ENCODE measurements around the gene ZNF365. TPM values are rescaled to one million over a fixed set of nuclear protein-coding genes. Genes with fewer than 3 reads are reported as not detected.

The ZNF365 gene
- total RNA-seq, 1 donor = 7.2 TPM

DNA sequence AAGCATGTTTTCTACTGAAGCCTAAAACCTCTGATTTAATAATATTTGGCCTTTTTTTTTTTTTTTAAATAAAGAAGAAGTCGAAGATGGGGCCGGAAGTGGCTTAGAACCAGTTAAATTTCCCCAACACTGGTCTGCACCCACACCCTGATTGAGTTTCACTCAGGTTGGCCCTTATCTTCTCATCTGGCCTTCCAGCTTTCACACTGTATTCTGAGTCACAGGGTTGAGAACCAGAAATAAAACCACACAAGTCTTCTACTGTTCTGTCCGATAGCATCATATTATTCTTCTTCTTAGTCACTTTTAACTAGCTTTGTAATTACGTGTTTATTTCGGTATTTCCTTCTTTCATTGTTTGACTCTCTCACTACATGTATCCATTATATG lies 9.9 kb downstream of the ZNF365 start:
- no peak overlapping the region for H3K4me3 ChIP-seq (ENCODE audit: low read depth, low read length)
- TF ChIP-seq, protein P1, sequence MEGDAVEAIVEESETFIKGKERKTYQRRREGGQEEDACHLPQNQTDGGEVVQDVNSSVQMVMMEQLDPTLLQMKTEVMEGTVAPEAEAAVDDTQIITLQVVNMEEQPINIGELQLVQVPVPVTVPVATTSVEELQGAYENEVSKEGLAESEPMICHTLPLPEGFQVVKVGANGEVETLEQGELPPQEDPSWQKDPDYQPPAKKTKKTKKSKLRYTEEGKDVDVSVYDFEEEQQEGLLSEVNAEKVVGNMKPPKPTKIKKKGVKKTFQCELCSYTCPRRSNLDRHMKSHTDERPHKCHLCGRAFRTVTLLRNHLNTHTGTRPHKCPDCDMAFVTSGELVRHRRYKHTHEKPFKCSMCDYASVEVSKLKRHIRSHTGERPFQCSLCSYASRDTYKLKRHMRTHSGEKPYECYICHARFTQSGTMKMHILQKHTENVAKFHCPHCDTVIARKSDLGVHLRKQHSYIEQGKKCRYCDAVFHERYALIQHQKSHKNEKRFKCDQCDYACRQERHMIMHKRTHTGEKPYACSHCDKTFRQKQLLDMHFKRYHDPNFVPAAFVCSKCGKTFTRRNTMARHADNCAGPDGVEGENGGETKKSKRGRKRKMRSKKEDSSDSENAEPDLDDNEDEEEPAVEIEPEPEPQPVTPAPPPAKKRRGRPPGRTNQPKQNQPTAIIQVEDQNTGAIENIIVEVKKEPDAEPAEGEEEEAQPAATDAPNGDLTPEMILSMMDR (IDR thresholded peaks at IDR 0.05; ENCODE audit: insufficient read depth, low read length) = no peak
- peak; percentile 76 for DNase-seq (ENCODE audit: low read depth)

DNA sequence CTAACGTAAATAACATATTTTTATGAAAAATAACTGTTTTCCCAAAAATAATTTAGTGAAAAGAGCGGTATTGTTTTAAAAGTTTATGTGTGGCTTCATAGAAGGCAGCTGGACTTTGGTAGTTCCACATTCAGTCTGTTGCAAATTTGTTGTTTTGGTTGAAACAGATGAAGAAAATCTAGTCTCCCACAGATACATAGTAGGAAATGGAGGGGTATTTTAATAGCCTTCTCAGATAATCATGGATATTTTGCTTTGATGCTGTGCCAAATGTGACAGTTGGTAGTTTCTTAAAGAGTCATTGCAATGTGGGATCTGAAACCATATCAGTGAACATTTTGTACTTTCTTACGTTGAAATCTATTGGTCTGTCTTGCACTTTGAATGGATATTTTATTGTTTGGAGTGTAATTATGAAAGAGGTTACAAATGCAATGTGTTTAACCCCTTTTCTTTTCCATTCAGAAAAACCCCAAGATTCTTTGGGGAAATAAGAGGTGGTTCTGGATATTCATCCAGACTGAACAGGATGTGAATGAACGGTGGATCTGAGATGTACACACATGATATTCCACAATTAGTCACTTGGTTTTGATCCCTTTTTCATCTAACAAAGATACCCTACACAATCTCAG lies 10.4 kb downstream of the ZNF365 start:
- TF ChIP-seq, protein P1 (IDR thresholded peaks at IDR 0.05; ENCODE audit: insufficient read depth, low read length) = no peak
- no peak overlapping the region for H3K4me3 ChIP-seq (ENCODE audit: low read depth, low read length)
- no peak for DNase-seq (ENCODE audit: low read depth)

DNA sequence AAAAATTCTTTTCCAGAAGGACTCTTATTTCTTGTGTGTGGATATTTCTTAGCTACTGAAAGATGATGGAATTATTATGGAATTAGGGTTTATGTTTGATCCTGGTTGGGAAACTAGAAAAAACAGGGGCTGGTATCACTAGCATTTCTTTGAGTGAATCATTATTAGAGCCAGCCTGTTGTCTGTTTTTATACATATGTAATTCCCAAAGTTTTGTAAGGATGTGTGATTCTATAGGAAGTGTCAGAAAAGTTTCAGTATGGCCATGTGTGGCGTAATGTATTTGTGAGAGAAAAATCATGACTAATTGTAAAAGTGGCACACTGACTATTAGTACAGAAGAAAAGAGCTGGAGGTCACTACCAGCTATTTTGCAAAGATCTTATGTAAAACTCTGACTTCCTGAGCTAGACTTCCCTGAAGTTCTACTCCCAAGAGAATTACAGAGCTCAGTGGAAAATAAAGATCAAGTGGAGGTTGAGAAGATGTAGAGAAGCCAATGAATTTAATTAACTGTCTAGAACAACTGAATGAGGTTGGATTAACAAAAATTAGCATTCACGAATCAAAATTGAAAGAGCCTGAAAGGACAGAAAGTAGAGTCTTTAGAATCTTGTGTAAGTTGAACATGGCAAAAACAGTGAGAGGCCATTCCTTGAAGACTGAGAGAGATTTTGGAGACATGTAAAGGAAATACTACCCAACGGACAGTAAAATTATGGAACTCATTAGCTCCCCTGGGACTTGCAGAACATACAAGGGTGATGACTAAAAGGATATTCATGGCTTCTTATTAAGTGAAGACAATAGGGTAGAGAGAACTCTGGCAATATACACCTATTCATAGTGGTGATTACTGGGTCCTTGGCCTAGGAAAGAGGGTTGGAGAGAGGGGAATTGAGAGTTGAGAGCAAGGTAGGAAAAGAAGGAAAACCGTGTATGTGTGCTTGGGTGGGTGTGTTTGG lies 12.5 kb downstream of the ZNF365 start:
- H3K4me3 ChIP-seq (ENCODE audit: low read depth, low read length) = no peak overlapping the region
- peak; percentile 73 for DNase-seq (ENCODE audit: low read depth)

DNA sequence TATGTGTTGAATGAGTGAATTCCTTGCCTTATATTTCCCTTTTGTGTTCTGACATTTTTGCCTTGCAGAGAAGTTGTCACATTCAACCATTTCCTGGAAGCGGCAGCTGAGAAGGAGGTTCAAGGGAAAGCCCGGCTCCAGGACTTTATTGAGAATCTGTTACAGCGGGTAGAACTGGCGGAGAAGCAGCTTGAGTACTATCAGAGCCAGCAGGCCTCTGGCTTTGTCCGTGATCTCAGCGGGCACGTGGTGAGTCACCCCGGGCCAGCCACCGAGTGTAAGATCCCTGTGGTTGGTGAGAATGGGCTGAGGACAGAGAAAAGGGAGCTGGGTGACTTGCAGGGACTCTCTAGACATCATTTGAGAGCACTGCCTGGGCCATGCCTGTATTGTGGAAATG lies 14.2 kb downstream of the ZNF365 start:
- no peak overlapping the region for H3K4me3 ChIP-seq (ENCODE audit: low read depth, low read length)
- TF ChIP-seq, protein P1 (IDR thresholded peaks at IDR 0.05; ENCODE audit: insufficient read depth, low read length) = no peak
- DNase-seq (ENCODE audit: low read depth) = no peak

More for the DNA sequence above, 12.5 kb downstream of the ZNF365 start:
- TF ChIP-seq, protein P1 (IDR thresholded peaks at IDR 0.05; ENCODE audit: insufficient read depth, low read length) = no peak

DNA sequence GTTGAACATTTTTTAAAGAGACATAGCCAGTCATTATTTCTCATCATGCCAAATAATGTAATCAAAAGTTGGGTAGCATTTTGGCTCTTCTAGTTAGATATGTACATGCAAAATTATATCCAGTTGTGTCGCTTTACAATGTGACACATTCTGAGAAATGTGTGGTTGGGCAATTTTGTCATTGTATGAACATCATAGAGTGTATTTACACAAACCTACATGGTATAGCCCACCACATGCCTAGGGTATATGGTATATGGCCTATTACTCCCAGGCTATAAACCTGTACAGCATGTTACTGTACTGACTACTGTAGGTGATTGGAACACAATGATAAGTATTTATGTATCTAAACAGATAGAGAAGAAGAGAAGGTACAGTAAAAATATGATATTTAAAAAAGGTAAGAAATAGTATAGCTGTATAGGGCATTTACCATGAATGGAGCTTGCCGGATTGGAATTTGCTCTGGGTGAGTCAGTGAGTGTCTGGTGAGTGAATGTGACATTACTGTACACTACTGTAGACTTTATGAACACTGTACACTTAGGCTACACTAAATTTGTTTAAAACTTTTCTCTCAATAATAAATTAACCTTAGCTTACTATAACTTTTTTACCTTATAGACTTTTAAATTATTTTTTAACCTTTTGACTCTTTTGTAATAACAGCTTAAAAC lies 16.5 kb downstream of the ZNF365 start:
- no peak overlapping the region for H3K4me3 ChIP-seq (ENCODE audit: low read depth, low read length)
- TF ChIP-seq, protein P1 (IDR thresholded peaks at IDR 0.05; ENCODE audit: insufficient read depth, low read length) = no peak
- DNase-seq (ENCODE audit: low read depth) = no peak

DNA sequence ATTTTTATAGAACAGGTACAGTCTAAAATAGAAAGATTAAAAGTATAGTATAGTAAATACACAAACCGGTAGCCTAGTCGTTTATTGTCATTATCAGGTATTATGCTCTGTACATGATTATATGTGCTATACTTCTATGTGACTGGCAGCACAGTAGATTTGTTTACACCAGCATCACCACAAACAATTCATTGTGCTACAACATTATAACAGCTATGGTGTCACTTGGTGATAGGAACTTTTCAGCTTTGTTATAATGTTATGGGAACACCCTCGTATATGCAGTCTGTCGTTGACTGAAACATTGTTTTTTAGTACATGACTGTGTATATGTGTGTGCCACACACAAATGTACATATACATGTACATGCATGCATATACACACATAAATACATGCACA lies 19.1 kb downstream of the ZNF365 start:
- DNase-seq (ENCODE audit: low read depth) = no peak
- no peak overlapping the region for H3K4me3 ChIP-seq (ENCODE audit: low read depth, low read length)
- TF ChIP-seq, protein P1 (IDR thresholded peaks at IDR 0.05; ENCODE audit: insufficient read depth, low read length) = no peak
